Measurements from ENCODE around the gene TNIP1.

TNIP1 gene

DNA sequence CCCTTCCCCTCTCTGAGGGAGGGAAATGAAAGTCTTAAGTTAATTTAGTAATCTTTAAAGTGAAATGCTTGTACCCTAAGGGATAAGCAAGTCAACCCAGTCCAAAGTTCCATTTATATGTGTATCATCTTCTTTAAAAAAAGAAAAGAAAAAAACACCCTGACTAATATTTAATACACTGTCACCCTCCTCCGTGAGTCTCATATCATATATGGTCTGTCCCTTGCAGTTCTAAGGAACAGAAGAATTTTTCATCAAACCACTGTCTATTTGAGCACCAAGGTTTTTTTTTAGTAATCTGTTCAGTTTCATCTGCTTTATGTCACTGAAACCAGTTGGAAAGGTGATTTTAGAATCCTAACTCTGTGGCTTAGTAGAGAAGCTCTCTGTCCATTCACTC lies 15.2 kb downstream of the TNIP1 start:
- DNase-seq (ENCODE audit: low read depth in 2 of 2) = no peak

DNA sequence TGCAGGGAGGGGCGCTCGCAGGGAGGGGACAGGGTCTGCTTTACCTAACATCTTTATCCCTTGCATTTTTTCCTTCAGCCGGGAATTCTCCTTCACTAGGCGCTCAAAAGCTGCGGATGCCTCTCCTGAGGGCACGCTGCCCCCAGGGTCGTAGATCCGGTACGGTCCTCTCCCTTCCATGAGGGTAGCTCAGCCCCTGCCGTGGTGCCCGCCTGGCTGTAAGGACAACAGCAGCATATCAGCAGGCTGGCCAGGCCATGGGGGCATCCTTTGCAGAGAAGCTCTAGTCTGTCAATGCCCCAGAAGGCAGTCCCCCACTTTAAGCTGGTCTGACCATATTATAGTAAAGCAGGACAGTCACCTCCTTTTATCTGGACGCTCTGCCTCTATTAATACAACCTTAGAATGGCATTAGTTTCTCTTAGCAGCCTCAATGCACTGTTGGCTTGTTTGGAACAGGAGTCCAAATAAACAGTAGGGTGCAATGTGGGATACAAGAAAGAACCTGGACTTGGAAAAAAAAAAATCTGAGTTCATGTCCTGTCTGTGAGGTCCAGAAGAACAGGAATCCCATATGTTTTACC lies 15.8 kb downstream of the TNIP1 start:
- no peak for DNase-seq (ENCODE audit: low read depth in 2 of 2)

DNA sequence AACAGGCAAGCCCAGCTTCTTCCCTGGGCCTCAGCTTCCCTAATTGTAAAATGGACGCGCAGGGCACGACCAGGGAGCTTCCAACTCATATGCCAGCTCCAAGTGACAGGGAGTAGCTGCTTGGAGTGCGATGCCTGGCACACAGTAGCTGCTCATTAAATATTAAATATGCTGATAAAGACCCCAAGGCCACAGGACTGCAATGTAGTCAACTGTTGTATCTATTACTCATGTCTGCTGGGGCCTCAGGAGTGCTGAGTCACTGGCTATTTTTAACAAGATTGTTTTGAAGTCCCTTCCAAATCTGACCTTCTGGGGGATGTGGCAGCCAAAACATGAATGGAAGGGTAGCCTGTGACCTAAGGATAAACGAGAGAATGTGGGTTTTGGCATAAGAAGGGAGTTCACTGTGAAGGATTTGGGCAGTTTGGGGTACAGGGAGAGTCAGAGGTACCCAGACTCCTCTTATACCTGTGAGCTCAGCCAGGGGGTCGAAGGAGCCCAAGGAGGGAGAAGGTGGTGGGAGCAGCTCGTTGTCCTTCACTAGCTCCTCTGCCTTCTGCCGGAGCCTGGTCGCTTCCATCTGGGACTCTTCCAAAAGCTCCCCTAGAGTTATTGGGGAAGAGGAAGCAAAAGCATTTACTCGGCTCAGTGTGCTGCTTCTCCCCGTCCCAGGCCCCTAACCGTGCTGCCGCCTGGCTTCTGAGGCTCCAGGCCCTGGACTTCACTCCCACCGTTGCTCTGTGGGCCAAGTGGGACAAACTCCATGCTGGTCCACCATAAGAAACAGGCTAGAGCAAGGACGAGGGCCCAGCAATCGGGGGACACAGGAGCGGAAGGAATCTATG lies 17.5 kb downstream of the TNIP1 start:
- peak; percentile 30 to 32 for DNase-seq (ENCODE audit: low read depth in 2 of 2)

- no peak for DNase-seq (ENCODE audit: low read depth in 2 of 2)
Observed at GRCh38 chr5:151062405-151063141, 18.3 kb downstream of the TNIP1 start.

- no peak for DNase-seq (ENCODE audit: low read depth in 2 of 2)
Observed at GRCh38 chr5:151060742-151061141, 20.1 kb downstream of the TNIP1 start.

- no peak for DNase-seq (ENCODE audit: low read depth in 2 of 2)
Observed at GRCh38 chr5:151058891-151059489, 21.8 kb downstream of the TNIP1 start.

- DNase-seq (ENCODE audit: low read depth in 2 of 2) = no peak
Observed at GRCh38 chr5:151058301-151058700, 22.5 kb downstream of the TNIP1 start.

DNA sequence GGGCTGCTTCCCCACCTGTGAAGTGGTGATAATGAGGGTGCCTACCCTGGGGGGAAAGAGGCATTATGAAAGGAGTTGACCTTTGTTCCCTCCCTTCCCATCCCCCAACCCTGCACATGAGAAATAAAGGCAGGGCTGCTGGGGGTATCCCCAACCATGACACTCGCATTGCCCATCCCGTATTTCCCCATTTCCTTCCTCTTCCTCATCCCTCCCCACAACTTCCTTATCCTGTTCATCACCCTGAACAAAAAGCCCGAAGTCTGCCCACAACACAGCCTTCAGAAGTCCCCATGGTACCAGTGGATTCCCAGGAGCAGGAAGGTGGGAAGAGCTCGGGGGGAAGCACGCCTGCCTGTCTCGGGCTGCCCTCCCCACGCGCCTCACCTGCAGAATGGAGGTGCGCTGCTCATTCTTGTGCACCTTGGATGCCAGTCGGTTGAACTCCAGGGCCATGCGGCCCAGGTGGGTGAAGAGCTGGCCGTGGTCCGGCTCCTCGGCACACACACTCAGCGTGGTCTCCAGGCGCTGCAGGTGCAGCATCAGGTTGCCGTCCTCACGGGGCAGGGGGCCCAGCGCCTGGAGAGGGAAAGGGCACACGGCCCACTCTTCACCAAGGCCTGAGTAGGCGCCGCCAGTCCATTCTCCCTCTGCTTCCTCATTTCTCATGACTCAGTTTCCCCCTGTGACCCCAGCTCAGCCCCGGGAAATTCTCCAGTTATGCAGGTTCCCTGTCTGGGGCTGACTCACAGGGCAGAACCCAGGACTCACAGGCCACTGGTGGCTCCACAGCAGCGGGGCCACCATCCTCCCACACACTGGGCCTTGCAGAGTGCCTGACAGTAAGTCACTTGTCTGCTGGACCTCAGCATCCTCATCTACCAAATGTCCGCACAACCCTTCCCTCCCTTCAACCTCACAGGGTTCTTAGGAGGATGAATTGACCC lies 24.2 kb downstream of the TNIP1 start:
- DNase-seq (ENCODE audit: low read depth in 2 of 2) = no peak

GRCh38 chr5:151055336-151055735 lies 25.5 kb downstream of the TNIP1 start:
- no peak for DNase-seq (ENCODE audit: low read depth in 2 of 2)

DNA sequence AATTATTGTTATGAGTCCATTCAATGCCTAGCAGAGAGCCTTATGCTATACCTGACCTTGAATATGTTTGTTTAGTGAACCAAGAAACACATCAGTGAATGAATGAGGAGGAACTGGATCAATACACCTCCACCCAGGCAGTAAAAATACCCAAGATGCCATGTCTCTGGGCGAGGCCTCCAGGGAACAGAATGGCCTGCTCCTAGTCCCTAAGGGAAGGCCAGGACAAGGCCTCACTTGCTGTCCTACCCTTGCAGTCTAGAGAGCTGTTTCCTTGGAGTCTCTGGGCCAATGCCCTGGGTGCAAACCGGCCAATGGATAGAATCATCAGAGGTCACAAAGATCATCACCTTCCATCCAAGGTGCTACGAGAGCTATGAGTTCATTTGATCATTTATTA lies 26.1 kb downstream of the TNIP1 start:
- DNase-seq (ENCODE audit: low read depth in 2 of 2) = no peak

DNA sequence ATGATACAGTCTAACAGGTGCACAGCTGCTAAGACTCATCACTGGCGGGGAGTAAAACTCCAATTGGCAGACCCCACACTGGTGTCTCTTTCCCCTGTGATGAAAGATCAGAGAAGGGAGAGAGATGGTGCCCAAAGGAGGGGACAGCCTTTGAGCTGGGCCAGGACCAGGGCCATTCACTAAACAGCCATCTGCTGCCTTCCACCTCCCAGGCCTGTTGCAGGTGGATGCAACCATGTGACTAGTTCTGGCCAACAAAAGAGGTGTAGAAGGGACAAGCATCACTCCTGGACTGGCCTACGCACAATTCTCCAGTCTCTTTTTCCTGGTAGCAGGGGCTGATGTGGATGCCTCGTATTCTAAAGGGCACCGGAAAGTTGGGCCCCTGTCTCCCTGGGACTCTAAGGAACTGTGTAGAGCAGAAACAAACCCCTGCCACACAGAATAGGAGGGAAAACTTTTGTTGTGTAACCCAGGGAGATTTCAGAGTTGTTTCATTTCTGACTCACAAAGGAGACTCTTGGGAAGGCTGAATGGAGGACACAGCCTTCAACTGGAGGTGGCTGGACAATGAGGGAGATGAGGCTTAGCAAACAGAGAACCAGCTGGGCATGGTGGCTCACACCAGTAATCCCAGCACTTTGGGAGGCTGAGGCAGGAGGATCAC lies 26.9 kb downstream of the TNIP1 start:
- DNase-seq (ENCODE audit: low read depth in 2 of 2) = no peak

DNA sequence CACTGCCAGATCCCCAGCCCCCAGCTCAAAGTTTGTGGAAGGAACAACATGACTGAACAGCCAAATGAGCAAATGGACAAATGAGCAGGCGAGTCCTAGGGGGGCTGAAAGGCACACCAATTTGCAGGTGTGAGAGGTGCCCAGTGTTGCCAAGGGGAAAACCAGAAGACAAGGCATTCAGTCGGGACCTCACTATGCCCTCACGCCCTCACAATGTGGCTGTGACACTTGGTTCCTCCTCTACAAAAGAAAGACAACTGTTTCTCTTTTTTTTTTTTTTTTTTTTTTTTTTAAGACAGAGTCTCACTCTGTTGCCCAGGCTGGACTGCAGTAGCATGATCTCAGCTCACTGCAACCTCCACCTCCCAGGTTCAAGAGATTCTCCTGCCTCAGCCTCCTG lies 28.0 kb downstream of the TNIP1 start:
- DNase-seq (ENCODE audit: low read depth in 2 of 2) = no peak

- no peak for DNase-seq (ENCODE audit: low read depth in 2 of 2)
Observed at GRCh38 chr5:151051931-151052608, 28.8 kb downstream of the TNIP1 start.

DNA sequence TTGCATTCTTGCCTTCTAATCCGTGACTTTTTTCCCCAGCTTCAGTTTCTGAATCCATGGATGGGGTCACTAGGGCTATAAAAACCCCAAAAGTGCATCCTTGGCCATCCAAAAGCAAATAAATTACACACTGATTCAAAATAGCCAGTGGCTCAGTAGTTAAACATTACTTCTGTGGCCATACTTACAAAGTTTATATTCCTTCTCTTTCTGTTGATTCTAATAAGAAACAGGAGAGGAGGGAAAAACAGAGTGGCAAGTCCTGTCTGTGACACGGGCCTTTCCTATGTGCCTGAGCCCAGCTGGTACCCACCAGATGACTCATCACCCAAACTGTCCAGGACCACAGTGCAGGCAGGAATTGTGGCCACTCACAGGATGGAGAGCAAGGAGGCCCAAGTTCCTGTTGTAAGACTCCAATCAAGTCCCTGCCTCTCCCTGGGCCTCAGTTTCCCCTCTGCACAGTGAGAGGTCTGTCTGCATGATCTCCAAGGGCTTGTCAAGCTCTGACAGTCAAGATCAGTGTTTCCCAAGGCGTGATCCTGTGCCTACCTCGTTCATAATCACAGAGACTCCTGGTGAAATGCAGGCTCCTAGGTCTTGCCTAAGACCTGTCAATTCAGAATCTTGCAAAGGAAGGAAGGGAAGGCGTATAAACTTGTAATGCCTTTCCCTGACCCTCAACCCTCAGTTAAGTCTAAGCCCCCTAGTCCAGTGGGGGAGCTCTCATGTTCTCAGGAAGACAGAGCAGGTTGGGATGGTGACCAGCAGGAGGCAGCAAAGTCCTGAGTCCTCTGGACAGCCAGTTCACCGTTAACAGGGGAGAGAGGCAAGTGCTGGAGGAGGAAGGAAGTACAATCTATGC lies 29.5 kb downstream of the TNIP1 start:
- peak; percentile 35 to 44 for DNase-seq (ENCODE audit: low read depth in 2 of 2)

DNA sequence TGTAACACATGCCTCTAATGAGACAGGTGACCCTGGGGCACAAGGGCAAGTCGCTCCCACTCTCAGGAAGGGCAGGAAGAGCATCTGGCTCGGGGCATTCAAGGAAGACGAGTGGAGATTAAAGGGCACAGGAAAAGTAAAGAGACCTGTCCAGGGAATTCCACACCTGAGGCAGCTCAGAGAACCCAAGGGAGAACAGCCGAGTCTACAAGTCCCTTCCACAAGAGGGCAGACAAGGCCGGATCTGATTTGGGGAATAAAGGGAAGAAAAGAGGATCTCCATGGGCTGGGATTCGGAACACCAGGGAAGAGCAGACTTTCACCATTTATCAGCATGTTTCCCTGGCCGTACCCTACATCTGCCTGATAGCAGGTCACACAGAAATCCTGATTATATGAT lies 32.3 kb downstream of the TNIP1 start:
- no peak for DNase-seq (ENCODE audit: low read depth in 2 of 2)

DNA sequence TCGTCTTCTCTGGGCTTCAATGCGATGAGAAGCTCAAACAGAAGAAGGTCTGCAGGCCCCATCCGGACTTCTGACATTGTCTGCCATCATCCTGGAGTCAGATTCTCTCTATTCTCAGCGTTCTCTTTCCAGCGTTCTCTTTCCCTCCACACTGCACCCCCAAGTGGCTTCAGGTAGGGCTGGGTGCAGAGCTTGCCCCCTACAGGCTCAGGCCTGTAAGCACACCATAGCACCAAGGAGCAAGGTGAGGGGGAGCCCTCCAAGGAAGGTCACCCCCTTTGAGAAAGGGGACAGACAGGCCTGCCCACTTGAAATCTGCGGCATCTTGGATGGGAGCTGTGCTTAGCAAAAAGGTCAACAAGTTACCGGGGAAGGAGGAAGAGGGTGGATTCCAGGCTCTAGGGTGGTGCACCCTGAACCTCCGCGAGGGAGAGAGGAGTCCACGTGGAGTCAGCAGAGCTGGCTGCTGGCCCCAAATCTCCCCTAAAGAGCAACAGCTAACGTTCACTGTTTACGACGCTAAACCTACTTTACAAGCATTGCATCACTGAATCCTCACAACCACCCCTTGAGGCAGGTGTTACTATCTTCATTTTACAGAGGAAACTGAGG lies 32.9 kb downstream of the TNIP1 start:
- DNase-seq (ENCODE audit: low read depth in 2 of 2) = no peak

DNA sequence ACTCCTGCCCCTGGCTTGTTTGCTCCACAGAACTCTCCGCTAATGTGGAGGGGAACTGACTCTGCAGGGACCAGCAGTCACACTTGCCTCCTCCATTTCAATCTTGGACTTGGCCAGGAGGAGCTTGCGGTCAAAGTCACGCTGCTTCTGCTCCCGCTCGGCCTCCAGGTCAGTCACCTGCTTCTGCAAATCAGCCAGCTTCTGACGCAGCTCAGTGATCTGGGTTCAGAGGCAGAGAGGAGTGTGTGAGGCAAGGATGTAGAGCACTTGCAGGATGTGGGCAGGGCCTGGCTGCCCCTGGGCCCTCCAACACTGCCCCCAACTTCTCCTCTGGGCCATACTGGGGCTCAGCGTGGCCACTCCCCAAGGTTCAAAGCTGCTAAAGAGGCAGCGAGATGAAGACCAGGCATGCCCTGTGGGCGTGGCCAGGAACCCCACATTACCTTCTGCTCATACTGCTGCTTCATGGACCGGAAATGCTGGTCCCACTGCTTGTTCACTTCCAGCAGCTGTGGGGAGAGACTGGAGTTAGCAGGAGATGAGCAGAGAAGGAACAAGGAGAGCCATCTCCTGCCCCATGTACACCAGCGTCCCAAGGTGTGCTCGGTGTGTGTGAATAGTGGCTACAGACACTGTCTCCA lies 38.3 kb downstream of the TNIP1 start:
- DNase-seq (ENCODE audit: low read depth in 2 of 2) = no peak

GRCh38 chr5:151041577-151042268 lies 39.1 kb downstream of the TNIP1 start:
- DNase-seq (ENCODE audit: low read depth in 2 of 2) = no peak
